HCT116 (cell line): ENCODE data around the gene COL9A3. TPM values are rescaled to one million over a fixed set of nuclear protein-coding genes. Genes with fewer than 3 reads are reported as not detected.

Experiments
- ATAC-seq: fragments of 200-7000 bp; cut with Tn5 transposase; 2 replicates; pipeline ENCODE4 v1.9.1; 2020; ENCODE audit warnings: mild to moderate bottlenecking, moderate library complexity
- BruUV-seq: library from RNA; stranded (reverse); fragments of 400-500 nt; replicated peaks from 2 replicates; lab custom pipeline; 2021; lab: Mats Ljungman, UMichigan
- CTCF ChIA-PET: fragments of 300-600 bp; sonication (Branson Sonifier 250); formaldehyde crosslinking; loops from one replicate; lab custom pipeline; 2021; ENCODE audit warnings: antibody characterized with exemption; lab: Charles Lee
- POLR2A ChIA-PET: fragments of 300-600, 350-600 bp; sonication (Branson Sonifier 250); formaldehyde crosslinking; loops from one replicate; lab custom pipeline; 2021; ENCODE audit warnings: antibody characterized with exemption; lab: Charles Lee
- RAD21 ChIA-PET, 2 experiments: fragments of 300-600 bp; sonication (Branson Sonifier 250); formaldehyde crosslinking; loops; one replicate each; lab custom pipeline; 2023; ENCODE audit warnings: low total read pairs in 2 of 2; ENCODE audit not compliant: uncharacterized antibody in 2 of 2, unreplicated experiment in 2 of 2, low non-redundant PET in 1 of 2; lab: Charles Lee
- DNase-seq: peaks from one replicate; pipeline ENCODE4 v3.0.0-alpha.2; 2010; ENCODE audit warnings: low read depth, low spot score
- H2AFZ ChIP-seq: fragments of 200-600 bp; shearing (Covaris generic), sonication (generic); 2 replicates; pipeline ENCODE4 v1.6.1; 2017; ENCODE audit warnings: low read depth, mixed run types, mixed read lengths, antibody characterized with exemption, low read length; ENCODE audit not compliant: poor library complexity, severe bottlenecking
- H3K27ac ChIP-seq: 2 replicates; pipeline ENCODE4 v1.5.1; 2012; ENCODE audit warnings: low read depth, low read length
- H3K27me3 ChIP-seq: fragments of 200-600 bp; sonication (generic); 2 replicates; pipeline ENCODE4 v1.6.1; 2016; ENCODE audit warnings: mixed run types, low read length, mixed read lengths; ENCODE audit not compliant: insufficient read depth
- H3K36me3 ChIP-seq, 2 experiments: fragments of 200-500 bp in 1 of 2; fragments of 200-600 bp in 1 of 2; sonication (Bioruptor generic) in 1 of 2; sonication (generic) in 1 of 2; 2 replicates each; pipeline versions ENCODE4 v1.5.1 to v1.6.1; 2014 to 2016; ENCODE audit warnings: low read length in 2 of 2, inconsistent platforms in 1 of 2, mixed read lengths in 1 of 2, mixed run types in 1 of 2; ENCODE audit not compliant: insufficient read depth in 2 of 2, control insufficient read depth in 1 of 2
- H3K4me1 ChIP-seq, 2 experiments: fragments of 200-600 bp in 1 of 2; sonication (generic) in 1 of 2; 2 replicates each; pipeline versions ENCODE4 v1.5.1 to v1.6.1; 2012 to 2017; ENCODE audit warnings: low read length in 2 of 2, inconsistent platforms in 1 of 2, mild to moderate bottlenecking in 1 of 2, mixed read lengths in 1 of 2, mixed run types in 1 of 2, moderate library complexity in 1 of 2; ENCODE audit not compliant: insufficient read depth in 2 of 2, control insufficient read depth in 1 of 2
- H3K4me2 ChIP-seq: fragments of 200-600 bp; sonication (generic); 2 replicates; pipeline ENCODE4 v1.6.1; 2017; ENCODE audit warnings: mixed run types, low read length, mixed read lengths
- H3K4me3 ChIP-seq, 2 experiments: fragments of 200-600 bp in 1 of 2; sonication (generic) in 1 of 2; replicated peaks in 1 of 2; 2 replicates each; pipeline ENCODE4 v1.5.1; 2011 to 2016; ENCODE audit warnings: low read length in 2 of 2, control low read depth in 1 of 2, low read depth in 1 of 2, mild to moderate bottlenecking in 1 of 2, mixed read lengths in 1 of 2, mixed run types in 1 of 2
- H3K79me2 ChIP-seq: fragments of 200-600 bp; sonication (generic); 2 replicates; pipeline ENCODE4 v1.6.1; 2017; ENCODE audit warnings: mild to moderate bottlenecking, mixed run types, low read length, moderate library complexity, mixed read lengths; ENCODE audit not compliant: insufficient read depth
- H3K9ac ChIP-seq: fragments of 200-600 bp; sonication (generic); 2 replicates; pipeline ENCODE4 v1.6.1; 2016; ENCODE audit warnings: low read length, mixed read lengths
- H3K9me2 ChIP-seq: fragments of 200-600 bp; sonication (generic), shearing (Covaris generic); 2 replicates; pipeline ENCODE4 v1.6.1; 2017; ENCODE audit warnings: mixed run types, mild to moderate bottlenecking, moderate library complexity; ENCODE audit not compliant: insufficient read depth
- H3K9me3 ChIP-seq, 2 experiments: fragments of 200-500 bp in 1 of 2; fragments of 200-600 bp in 1 of 2; sonication (Bioruptor generic) in 1 of 2; sonication (generic) in 1 of 2; 2 replicates each; pipeline ENCODE4 v1.6.1; 2014 to 2017; ENCODE audit warnings: low read length in 2 of 2, mixed read lengths in 2 of 2, inconsistent platforms in 1 of 2, low read depth in 1 of 2, mild to moderate bottlenecking in 1 of 2, mixed run types in 1 of 2, moderate library complexity in 1 of 2; ENCODE audit not compliant: control insufficient read depth in 1 of 2, insufficient read depth in 1 of 2
- H4K20me1 ChIP-seq: fragments of 200-600 bp; sonication (generic), shearing (Covaris generic); 2 replicates; pipeline ENCODE4 v1.6.1; 2017; ENCODE audit warnings: mixed run types, mild to moderate bottlenecking, moderate library complexity; ENCODE audit not compliant: insufficient read depth
- EGR1 ChIP-seq: IDR thresholded peaks from 2 replicates; pipeline ENCODE4 v1.6.1; 2012; ENCODE audit warnings: low read depth
- SRF ChIP-seq: IDR thresholded peaks from 2 replicates; pipeline ENCODE4 v1.6.1; 2012; ENCODE audit warnings: low read depth
- intact Hi-C: fragments of 100-400 bp; cut with micrococcal nuclease; formaldehyde crosslinking; loops from 2 replicates; pipeline ENCODE4 v1.10.0; 2022
- total RNA-seq: library from RNA; stranded (reverse); gene quantifications from one replicate; pipeline ENCODE4 v1.2.1, GENCODE V29; 2021; ENCODE audit not compliant: unreplicated experiment
- TF ChIP-seq, protein P1 (sequence below): IDR thresholded peaks from 2 replicates; pipeline ENCODE4 v1.6.1; 2012; ENCODE audit warnings: low read depth

The COL9A3 gene
- total RNA-seq, 1 experiment from 2014 or later: 29.7 TPM

DNA sequence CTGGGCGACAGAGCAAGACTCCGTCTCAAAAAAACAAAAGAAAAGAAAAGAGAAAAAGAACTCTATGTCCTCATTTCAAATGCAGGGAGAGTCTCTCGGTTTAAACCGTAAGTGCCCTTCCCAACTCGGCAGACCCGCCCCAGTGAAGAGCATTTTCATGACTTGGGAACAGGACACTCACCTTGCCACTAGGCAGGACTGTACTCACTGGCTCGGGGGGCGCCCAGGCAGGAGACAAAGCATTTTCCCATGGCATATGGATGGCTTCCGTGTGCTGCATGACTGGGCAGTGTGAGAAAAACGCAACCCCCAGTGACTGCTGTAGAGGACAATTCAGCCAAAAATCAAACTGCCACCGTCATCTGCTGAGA is 44.2 kb upstream of the COL9A3 start:
- POLR2A ChIA-PET: interaction anchor here (2.0 kb wide), 1 partner anchor 21 kb away, joined by 9 read pairs; no protein-coding TSS in a partner anchor
- BruUV-seq: no TSS peak
- Histone ChIP-seq H3K4me2 (no peak overlapping the region), H3K4me3 (no peak overlapping the region), H2AFZ (no peak overlapping the region)
- TF ChIP-seq SRF: no peak
- TF ChIP-seq, protein P1, sequence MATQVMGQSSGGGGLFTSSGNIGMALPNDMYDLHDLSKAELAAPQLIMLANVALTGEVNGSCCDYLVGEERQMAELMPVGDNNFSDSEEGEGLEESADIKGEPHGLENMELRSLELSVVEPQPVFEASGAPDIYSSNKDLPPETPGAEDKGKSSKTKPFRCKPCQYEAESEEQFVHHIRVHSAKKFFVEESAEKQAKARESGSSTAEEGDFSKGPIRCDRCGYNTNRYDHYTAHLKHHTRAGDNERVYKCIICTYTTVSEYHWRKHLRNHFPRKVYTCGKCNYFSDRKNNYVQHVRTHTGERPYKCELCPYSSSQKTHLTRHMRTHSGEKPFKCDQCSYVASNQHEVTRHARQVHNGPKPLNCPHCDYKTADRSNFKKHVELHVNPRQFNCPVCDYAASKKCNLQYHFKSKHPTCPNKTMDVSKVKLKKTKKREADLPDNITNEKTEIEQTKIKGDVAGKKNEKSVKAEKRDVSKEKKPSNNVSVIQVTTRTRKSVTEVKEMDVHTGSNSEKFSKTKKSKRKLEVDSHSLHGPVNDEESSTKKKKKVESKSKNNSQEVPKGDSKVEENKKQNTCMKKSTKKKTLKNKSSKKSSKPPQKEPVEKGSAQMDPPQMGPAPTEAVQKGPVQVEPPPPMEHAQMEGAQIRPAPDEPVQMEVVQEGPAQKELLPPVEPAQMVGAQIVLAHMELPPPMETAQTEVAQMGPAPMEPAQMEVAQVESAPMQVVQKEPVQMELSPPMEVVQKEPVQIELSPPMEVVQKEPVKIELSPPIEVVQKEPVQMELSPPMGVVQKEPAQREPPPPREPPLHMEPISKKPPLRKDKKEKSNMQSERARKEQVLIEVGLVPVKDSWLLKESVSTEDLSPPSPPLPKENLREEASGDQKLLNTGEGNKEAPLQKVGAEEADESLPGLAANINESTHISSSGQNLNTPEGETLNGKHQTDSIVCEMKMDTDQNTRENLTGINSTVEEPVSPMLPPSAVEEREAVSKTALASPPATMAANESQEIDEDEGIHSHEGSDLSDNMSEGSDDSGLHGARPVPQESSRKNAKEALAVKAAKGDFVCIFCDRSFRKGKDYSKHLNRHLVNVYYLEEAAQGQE: no peak
- TF ChIP-seq EGR1: no peak
- TF ChIP-seq, all 23 proteins: peak for 0
- no peak for DNase-seq
- H3K9me3 ChIP-seq: no peaks in the 10 kb centered on the region
- peaks cover 6% of the 10 kb centered on the region; the same call in 1 of the 2 replicates for H3K79me2 ChIP-seq
- ATAC-seq: no peak
- no peak overlapping the region for H3K27ac ChIP-seq
- no peaks in the 10 kb centered on the region for H3K36me3 ChIP-seq
- intact Hi-C loops: no loop called here
- no peaks in the 10 kb centered on the region for H4K20me1 ChIP-seq
- RAD21 ChIA-PET: no interaction called here
- H3K27me3 ChIP-seq: no peaks in the 10 kb centered on the region
- H3K9me2 ChIP-seq: no peaks in the 10 kb centered on the region
- CTCF ChIA-PET: interaction anchor here (1.8 kb wide), 1 partner anchor 19 kb away, joined by 6 read pairs; no protein-coding TSS in a partner anchor
- H3K4me1 ChIP-seq: peaks cover 13 to 47% of the 10 kb centered on the region in 2 experiments; a peak in 3 of 4 replicates
- no peak overlapping the region for H3K9ac ChIP-seq
